NCI-H2196 treated with DMSO at 0.1 percent for 48 hours (cell line): ENCODE data around the gene AUTS2.

Source experiments
- DNase-seq: peaks from one replicate; lab custom pipeline; 2025; ENCODE audit not compliant: unreplicated experiment; lab: John Stamatoyannopoulos, UW

Gene AUTS2

GRCh38 chr7:70502117-70502863, 904.0 kb downstream of the AUTS2 start:
- no peak for DNase-seq

GRCh38 chr7:70504254-70504653, 906.0 kb downstream of the AUTS2 start:
- no peak for DNase-seq

- DNase-seq = no peak
Measured at GRCh38 chr7:70505468-70505867, 907.2 kb downstream of the AUTS2 start.

- DNase-seq = no peak
Measured at GRCh38 chr7:70505886-70506285, 907.6 kb downstream of the AUTS2 start.

GRCh38 chr7:70506434-70506833, 908.2 kb downstream of the AUTS2 start:
- no peak for DNase-seq

- no peak for DNase-seq
Measured at GRCh38 chr7:70512144-70512543, 913.9 kb downstream of the AUTS2 start.

- no peak for DNase-seq
Measured at GRCh38 chr7:70512761-70513160, 914.5 kb downstream of the AUTS2 start.

- DNase-seq = no peak
Measured at GRCh38 chr7:70520611-70521010, 922.3 kb downstream of the AUTS2 start.

GRCh38 chr7:70523249-70523988, 925.1 kb downstream of the AUTS2 start:
- DNase-seq = no peak

GRCh38 chr7:70523989-70524351, 925.7 kb downstream of the AUTS2 start:
- DNase-seq = no peak

- DNase-seq = no peak
Measured at GRCh38 chr7:70525991-70526390, 927.7 kb downstream of the AUTS2 start.

GRCh38 chr7:70527520-70528115, 929.3 kb downstream of the AUTS2 start:
- no peak for DNase-seq

GRCh38 chr7:70529436-70529835, 931.2 kb downstream of the AUTS2 start:
- no peak for DNase-seq

- DNase-seq = no peak
Measured at GRCh38 chr7:70529914-70530585, 931.8 kb downstream of the AUTS2 start.

GRCh38 chr7:70533614-70534013, 935.3 kb downstream of the AUTS2 start:
- no peak for DNase-seq

GRCh38 chr7:70539205-70539604, 940.9 kb downstream of the AUTS2 start:
- no peak for DNase-seq

- no peak for DNase-seq
Measured at GRCh38 chr7:70539617-70540016, 941.3 kb downstream of the AUTS2 start.

- no peak for DNase-seq
Measured at GRCh38 chr7:70540641-70541040, 942.4 kb downstream of the AUTS2 start.

GRCh38 chr7:70542750-70543376, 944.6 kb downstream of the AUTS2 start:
- DNase-seq = no peak

GRCh38 chr7:70544016-70544415, 945.7 kb downstream of the AUTS2 start:
- DNase-seq = no peak

GRCh38 chr7:70545214-70545613, 946.9 kb downstream of the AUTS2 start:
- no peak for DNase-seq
